Measurements from ENCODE around the gene USP17L24. TPM values are rescaled to one million over a fixed set of nuclear protein-coding genes. Genes with fewer than 3 reads are reported as not detected.
"Not testable (repeated sequence)": the region's sequence is repeated elsewhere in the genome, so short reads cannot be mapped to it uniquely, and the experiment has no call there.

Gene USP17L24
- total RNA-seq (2022) (not detected in 2 replicates), Bru-seq, nascent RNA (not detected), BruChase-seq, experiment 1, labeled RNA remaining after a 6-hour chase (not detected), BruChase-seq, experiment 2, labeled RNA remaining after a 2-hour chase (not detected)
- long read RNA-seq: 0 reads

- H3K36me3 Mint-ChIP-seq (ENCODE audit: insufficient read depth, unreplicated experiment); DNase-seq; intact Hi-C loops (cut with micrococcal nuclease; ENCODE audit: unreplicated experiment); H3K4me3 Mint-ChIP-seq (ENCODE audit: low read depth, unreplicated experiment); CTCF ChIA-PET; H3K4me1 Mint-ChIP-seq (ENCODE audit: low read depth, unreplicated experiment); H3K27ac Mint-ChIP-seq (ENCODE audit: unreplicated experiment); H3K9me3 Mint-ChIP-seq (ENCODE audit: low read depth, unreplicated experiment); H3K27me3 Mint-ChIP-seq (ENCODE audit: unreplicated experiment); BruUV-seq (replicated peaks): not testable (repeated sequence)
These were observed at the start of gene USP17L24 for GRCh38 chr4:9324865-9325264. Gene USP17L24 (plus strand): TSS chr4:9325165. CDS start chr4:9325165, 0 bp downstream.

- DNase-seq; H3K27ac Mint-ChIP-seq (ENCODE audit: unreplicated experiment); H3K36me3 Mint-ChIP-seq (ENCODE audit: insufficient read depth, unreplicated experiment); BruUV-seq (replicated peaks); H3K27me3 Mint-ChIP-seq (ENCODE audit: unreplicated experiment); intact Hi-C loops (cut with micrococcal nuclease; ENCODE audit: unreplicated experiment); H3K4me1 Mint-ChIP-seq (ENCODE audit: low read depth, unreplicated experiment); CTCF ChIA-PET; H3K9me3 Mint-ChIP-seq (ENCODE audit: low read depth, unreplicated experiment); H3K4me3 Mint-ChIP-seq (ENCODE audit: low read depth, unreplicated experiment): not testable (repeated sequence)
These were observed 774 bp upstream of the USP17L24 start for GRCh38 chr4:9324191-9324590.

- H3K27me3 Mint-ChIP-seq (ENCODE audit: unreplicated experiment); H3K4me1 Mint-ChIP-seq (ENCODE audit: low read depth, unreplicated experiment); CTCF ChIA-PET; H3K9me3 Mint-ChIP-seq (ENCODE audit: low read depth, unreplicated experiment); H3K36me3 Mint-ChIP-seq (ENCODE audit: insufficient read depth, unreplicated experiment); H3K27ac Mint-ChIP-seq (ENCODE audit: unreplicated experiment); BruUV-seq (replicated peaks); H3K4me3 Mint-ChIP-seq (ENCODE audit: low read depth, unreplicated experiment); intact Hi-C loops (cut with micrococcal nuclease; ENCODE audit: unreplicated experiment); DNase-seq: not testable (repeated sequence)
These were observed 4.6 kb downstream of the USP17L24 start, which contains the start of gene USP17L25 for GRCh38 chr4:9329611-9330010. Gene USP17L25 (plus strand): TSS chr4:9329911. CDS start chr4:9329911, 0 bp downstream.

GRCh38 chr4:9334358-9334757, 9.4 kb downstream of the USP17L24 start, which contains the start of gene USP17L26:
Gene USP17L26 (plus strand): TSS chr4:9334658. CDS start chr4:9334658, 0 bp downstream.
- H3K27me3 Mint-ChIP-seq (ENCODE audit: unreplicated experiment); CTCF ChIA-PET; BruUV-seq (replicated peaks): not testable (repeated sequence)

GRCh38 chr4:9339103-9339502, 14.1 kb downstream of the USP17L24 start, which contains the start of gene USP17L5:
Gene USP17L5 (plus strand): TSS chr4:9339403. CDS start chr4:9339403, 0 bp downstream.
- H3K9me3 Mint-ChIP-seq (ENCODE audit: low read depth, unreplicated experiment); H3K4me1 Mint-ChIP-seq (ENCODE audit: low read depth, unreplicated experiment); DNase-seq; BruUV-seq (replicated peaks); H3K27me3 Mint-ChIP-seq (ENCODE audit: unreplicated experiment); H3K4me3 Mint-ChIP-seq (ENCODE audit: low read depth, unreplicated experiment); H3K36me3 Mint-ChIP-seq (ENCODE audit: insufficient read depth, unreplicated experiment); CTCF ChIA-PET; H3K27ac Mint-ChIP-seq (ENCODE audit: unreplicated experiment); intact Hi-C loops (cut with micrococcal nuclease; ENCODE audit: unreplicated experiment): not testable (repeated sequence)

More at GRCh38 chr4:9334358-9334757, 9.4 kb downstream of the USP17L24 start, which contains the start of gene USP17L26:
- H3K4me3 Mint-ChIP-seq (ENCODE audit: low read depth, unreplicated experiment); H3K36me3 Mint-ChIP-seq (ENCODE audit: insufficient read depth, unreplicated experiment); intact Hi-C loops (cut with micrococcal nuclease; ENCODE audit: unreplicated experiment); H3K4me1 Mint-ChIP-seq (ENCODE audit: low read depth, unreplicated experiment); H3K9me3 Mint-ChIP-seq (ENCODE audit: low read depth, unreplicated experiment); H3K27ac Mint-ChIP-seq (ENCODE audit: unreplicated experiment); DNase-seq: not testable (repeated sequence)

GRCh38 chr4:9343848-9344247, 18.9 kb downstream of the USP17L24 start, which contains the start of gene USP17L27:
Gene USP17L27 (plus strand): TSS chr4:9344148. CDS start chr4:9344148, 0 bp downstream.
- H3K36me3 Mint-ChIP-seq (ENCODE audit: insufficient read depth, unreplicated experiment); H3K4me1 Mint-ChIP-seq (ENCODE audit: low read depth, unreplicated experiment); H3K4me3 Mint-ChIP-seq (ENCODE audit: low read depth, unreplicated experiment); BruUV-seq (replicated peaks); intact Hi-C loops (cut with micrococcal nuclease; ENCODE audit: unreplicated experiment); H3K9me3 Mint-ChIP-seq (ENCODE audit: low read depth, unreplicated experiment); H3K27me3 Mint-ChIP-seq (ENCODE audit: unreplicated experiment); H3K27ac Mint-ChIP-seq (ENCODE audit: unreplicated experiment); CTCF ChIA-PET; DNase-seq: not testable (repeated sequence)

- intact Hi-C loops (cut with micrococcal nuclease; ENCODE audit: unreplicated experiment); BruUV-seq (replicated peaks); H3K27ac Mint-ChIP-seq (ENCODE audit: unreplicated experiment); H3K27me3 Mint-ChIP-seq (ENCODE audit: unreplicated experiment); DNase-seq; H3K4me1 Mint-ChIP-seq (ENCODE audit: low read depth, unreplicated experiment); H3K36me3 Mint-ChIP-seq (ENCODE audit: insufficient read depth, unreplicated experiment); H3K9me3 Mint-ChIP-seq (ENCODE audit: low read depth, unreplicated experiment); CTCF ChIA-PET; H3K4me3 Mint-ChIP-seq (ENCODE audit: low read depth, unreplicated experiment): not testable (repeated sequence)
These were observed 23.6 kb downstream of the USP17L24 start, which contains the start of gene USP17L28 for GRCh38 chr4:9348593-9348992. Gene USP17L28 (plus strand): TSS chr4:9348893. CDS start chr4:9348893, 0 bp downstream.

GRCh38 chr4:9350866-9351265, 25.9 kb downstream of the USP17L24 start:
- DNase-seq; H3K27ac Mint-ChIP-seq (ENCODE audit: unreplicated experiment); H3K4me1 Mint-ChIP-seq (ENCODE audit: low read depth, unreplicated experiment); H3K4me3 Mint-ChIP-seq (ENCODE audit: low read depth, unreplicated experiment); H3K36me3 Mint-ChIP-seq (ENCODE audit: insufficient read depth, unreplicated experiment); intact Hi-C loops (cut with micrococcal nuclease; ENCODE audit: unreplicated experiment); H3K9me3 Mint-ChIP-seq (ENCODE audit: low read depth, unreplicated experiment); CTCF ChIA-PET; BruUV-seq (replicated peaks); H3K27me3 Mint-ChIP-seq (ENCODE audit: unreplicated experiment): not testable (repeated sequence)

GRCh38 chr4:9353338-9353737, 28.4 kb downstream of the USP17L24 start, which contains the start of gene USP17L29:
Gene USP17L29 (plus strand): TSS chr4:9353638. CDS start chr4:9353638, 0 bp downstream.
- H3K9me3 Mint-ChIP-seq (ENCODE audit: low read depth, unreplicated experiment); CTCF ChIA-PET; intact Hi-C loops (cut with micrococcal nuclease; ENCODE audit: unreplicated experiment); H3K4me3 Mint-ChIP-seq (ENCODE audit: low read depth, unreplicated experiment); BruUV-seq (replicated peaks); H3K27ac Mint-ChIP-seq (ENCODE audit: unreplicated experiment); H3K36me3 Mint-ChIP-seq (ENCODE audit: insufficient read depth, unreplicated experiment); H3K27me3 Mint-ChIP-seq (ENCODE audit: unreplicated experiment); DNase-seq; H3K4me1 Mint-ChIP-seq (ENCODE audit: low read depth, unreplicated experiment): not testable (repeated sequence)

GRCh38 chr4:9362829-9363228, 37.9 kb downstream of the USP17L24 start, which contains the start of gene USP17L30:
Gene USP17L30 (plus strand): TSS chr4:9363129. CDS start chr4:9363129, 0 bp downstream.
- H3K36me3 Mint-ChIP-seq (ENCODE audit: insufficient read depth, unreplicated experiment); H3K27me3 Mint-ChIP-seq (ENCODE audit: unreplicated experiment); H3K4me3 Mint-ChIP-seq (ENCODE audit: low read depth, unreplicated experiment); H3K9me3 Mint-ChIP-seq (ENCODE audit: low read depth, unreplicated experiment); H3K27ac Mint-ChIP-seq (ENCODE audit: unreplicated experiment); CTCF ChIA-PET; DNase-seq; intact Hi-C loops (cut with micrococcal nuclease; ENCODE audit: unreplicated experiment); H3K4me1 Mint-ChIP-seq (ENCODE audit: low read depth, unreplicated experiment); BruUV-seq (replicated peaks): not testable (repeated sequence)

Measured in Calu3 (cell line).